A549 (cell line): ENCODE data around the gene SCG2. TPM values are rescaled to one million over a fixed set of nuclear protein-coding genes. Genes with fewer than 3 reads are reported as not detected.
A peak's percentile ranks its signal among the peaks of the same experiment; 100 is the strongest.
"Not testable (repeated sequence)": the region's sequence is repeated elsewhere in the genome, so short reads cannot be mapped to it uniquely, and the experiment has no call there.

Experiments
- ATAC-seq, 2 experiments: fragments of 200-7000 bp in 1 of 2; fragments of >200 bp in 1 of 2; cut with Nextera tagmentation in 1 of 2; cut with Tn5 transposase in 1 of 2; 3 replicates each; pipeline versions ENCODE4 v1.8.0 to v1.9.1; 2018 to 2020; ENCODE audit warnings: mild to moderate bottlenecking in 1 of 2, moderate library complexity in 1 of 2
- CTCF ChIA-PET: fragments of 300-600 bp; sonication (Branson Sonifier 250); formaldehyde crosslinking; extraction: SDS; loops from one replicate; lab custom pipeline; 2021; ENCODE audit warnings: antibody characterized with exemption, inconsistent platforms; lab: Yijun Ruan, JAX
- POLR2A ChIA-PET: fragments of 350-600 bp; formaldehyde crosslinking; extraction: SDS; loops from one replicate; lab custom pipeline; 2021; ENCODE audit warnings: antibody characterized with exemption, inconsistent platforms; lab: Yijun Ruan, JAX
- DNase-seq, 2 experiments: peaks; one replicate each; pipeline versions ENCODE4 v3.0.0 to v3.0.0-alpha.2; 2011 to 2016; ENCODE audit warnings: low read depth in 1 of 2, low spot score in 1 of 2
- FAIRE-seq: peaks from 2 replicates; lab custom pipeline; 2011; peaks lifted over from hg19 to GRCh38; lab: Jason Lieb, UNC
- H3K27ac ChIP-seq, 2 experiments: fragments of >200 bp; sonication (Bioruptor Twin); formaldehyde crosslinking; 3 replicates each; pipeline ENCODE4 v1.5.1; 2016 to 2017
- H3K4me1 ChIP-seq: fragments of >200 bp; sonication (Bioruptor Twin); formaldehyde crosslinking; 3 replicates; pipeline ENCODE4 v1.6.1; 2016
- H3K4me2 ChIP-seq: fragments of >200 bp; sonication (Bioruptor Twin); formaldehyde crosslinking; 3 replicates; pipeline ENCODE4 v1.6.1; 2016
- H3K4me3 ChIP-seq: fragments of >200 bp; sonication (Bioruptor Twin); formaldehyde crosslinking; 3 replicates; pipeline ENCODE4 v1.5.1; 2016
- H3K9me3 ChIP-seq: fragments of >200 bp; sonication (Bioruptor Twin); formaldehyde crosslinking; 3 replicates; pipeline ENCODE4 v1.6.1; 2016
- BHLHE40 ChIP-seq: IDR thresholded peaks from 2 replicates; pipeline ENCODE4 v1.6.1; 2012; ENCODE audit warnings: low read depth, low read length, inconsistent platforms
- CEBPB ChIP-seq, 2 experiments: fragments of >200 bp in 1 of 2; sonication (Bioruptor Twin) in 1 of 2; formaldehyde crosslinking in 1 of 2; IDR thresholded peaks; 2 replicates each; pipeline ENCODE4 v1.6.1; 2012 to 2016
- CHD4 ChIP-seq: fragments of 200-600 bp; sonication (generic); IDR thresholded peaks from 2 replicates; pipeline ENCODE4 v1.6.1; 2016; ENCODE audit warnings: antibody characterized with exemption, mild to moderate bottlenecking, borderline replicate concordance
- ESRRA ChIP-seq: fragments of 150-350 bp; IDR thresholded peaks from 2 replicates; pipeline ENCODE4 v1.6.1; 2014; ENCODE audit warnings: mild to moderate bottlenecking, low read length, borderline replicate concordance
- HDAC2 ChIP-seq: fragments of 200-600 bp; sonication (generic); IDR thresholded peaks from 2 replicates; pipeline ENCODE4 v1.6.1; 2016
- JUNB ChIP-seq: fragments of >200 bp; sonication (Bioruptor Twin); formaldehyde crosslinking; IDR thresholded peaks from 2 replicates; pipeline ENCODE4 v1.6.1; 2016
- KDM5A ChIP-seq: fragments of 200-600 bp; sonication (generic); IDR thresholded peaks from 2 replicates; pipeline ENCODE4 v1.6.1; 2016; ENCODE audit warnings: antibody characterized with exemption, mild to moderate bottlenecking
- NFE2L2 ChIP-seq: fragments of 150-350 bp; conservative IDR thresholded peaks from 2 replicates; pipeline ENCODE4 v1.6.1; 2014; ENCODE audit warnings: low read length
- PHF8 ChIP-seq: fragments of 200-600 bp; sonication (generic); IDR thresholded peaks from 2 replicates; pipeline ENCODE4 v1.6.1; 2016; ENCODE audit warnings: low read depth, mild to moderate bottlenecking, antibody characterized with exemption, moderate library complexity, borderline replicate concordance
- POLR2A ChIP-seq: IDR thresholded peaks from 2 replicates; pipeline ENCODE4 v1.6.1; 2012; ENCODE audit warnings: mild to moderate bottlenecking, low read length
- RFX5 ChIP-seq: fragments of 450-650 bp; IDR thresholded peaks from 2 replicates; pipeline ENCODE4 v1.7.1; 2014; ENCODE audit warnings: antibody characterized with exemption, mild to moderate bottlenecking, moderate library complexity
- TFCP2L1 ChIP-seq: fragments of 250-450 bp; sonication (Bioruptor Pico); IDR thresholded peaks from 2 replicates; pipeline ENCODE4 v1.5.0; 2021; ENCODE audit warnings: mild to moderate bottlenecking
- TP53 ChIP-seq: fragments of 250-450 bp; sonication (Bioruptor Pico); IDR thresholded peaks from 2 replicates; pipeline ENCODE4 v1.5.0; 2021; ENCODE audit warnings: mild to moderate bottlenecking, moderate library complexity
- ZFP36 ChIP-seq: fragments of 450-650 bp; IDR thresholded peaks from 2 replicates; pipeline ENCODE4 v1.6.1; 2014; ENCODE audit warnings: borderline replicate concordance; ENCODE audit not compliant: partially characterized antibody
- ZNF302 ChIP-seq: fragments of 250-450 bp; sonication (Bioruptor Pico); IDR thresholded peaks from 2 replicates; pipeline ENCODE4 v1.9.0; 2021; ENCODE audit warnings: inconsistent platforms, mild to moderate bottlenecking, moderate library complexity
- ZSCAN20 ChIP-seq: fragments of 250-450 bp; sonication (Bioruptor Pico); IDR thresholded peaks from 2 replicates; pipeline ENCODE4 v1.8.0; 2022; ENCODE audit warnings: mild to moderate bottlenecking, moderate library complexity
- WGBS: methylation state at CpG from one replicate; pipeline ENCODE4 v1.1.6; 2017; ENCODE audit errors: missing lambda C conversion rate; 5-methylcytosine and 5-hydroxymethylcytosine counted together
- polyA plus RNA-seq, 4 experiments: library from polyadenylated mRNA; depleted of rRNA in 3 of 4; stranded (reverse); fragments of >200 nt; fragmentation: RNase III in 1 of 4; extraction: RNeasy Plus Mini Kit Qiagen cat#74134 plus additional on column Dnase treatment in 1 of 4; gene quantifications; 2 replicates in 3 of 4; 3 replicates in 1 of 4; pipeline ENCODE4 v1.2.3, GENCODE V29; 2011 to 2017
- TF ChIP-seq, protein P1 (sequence below): fragments of >200 bp; sonication (Bioruptor Twin); formaldehyde crosslinking; IDR thresholded peaks from 2 replicates; pipeline ENCODE4 v1.6.1; 2016
- TF ChIP-seq, protein P2 (sequence below): fragments of 450-650 bp; IDR thresholded peaks from 2 replicates; pipeline ENCODE4 v1.6.1; 2014; ENCODE audit warnings: antibody characterized with exemption
- TF ChIP-seq, protein P3 (sequence below): fragments of 250-450 bp; sonication (Bioruptor Pico); IDR thresholded peaks from 2 replicates; pipeline ENCODE4 v1.5.0; 2020; ENCODE audit warnings: low read depth, mild to moderate bottlenecking, moderate library complexity
- TF ChIP-seq, protein P4 (sequence below): IDR thresholded peaks from 2 replicates; pipeline ENCODE4 v1.6.1; 2012; ENCODE audit warnings: low read depth, borderline replicate concordance
- TF ChIP-seq, protein P5 (sequence below): fragments of 200-600 bp; sonication (generic); IDR thresholded peaks from 2 replicates; pipeline ENCODE4 v1.6.1; 2016; ENCODE audit warnings: antibody characterized with exemption, mild to moderate bottlenecking, moderate library complexity
- TF ChIP-seq, protein P6 (sequence below): fragments of >200 bp; sonication (Bioruptor Twin); formaldehyde crosslinking; IDR thresholded peaks from 3 replicates; pipeline ENCODE4 v1.5.1; 2016
- TF ChIP-seq, protein P7 (sequence below): fragments of >200 bp; sonication (Bioruptor Twin); formaldehyde crosslinking; IDR thresholded peaks from 3 replicates; pipeline ENCODE4 v1.6.1; 2016

Gene SCG2
- polyA plus RNA-seq, 2 of the 4 experiments (the other 2 are of a cell fraction) = 0.84 to 10.2 TPM

DNA sequence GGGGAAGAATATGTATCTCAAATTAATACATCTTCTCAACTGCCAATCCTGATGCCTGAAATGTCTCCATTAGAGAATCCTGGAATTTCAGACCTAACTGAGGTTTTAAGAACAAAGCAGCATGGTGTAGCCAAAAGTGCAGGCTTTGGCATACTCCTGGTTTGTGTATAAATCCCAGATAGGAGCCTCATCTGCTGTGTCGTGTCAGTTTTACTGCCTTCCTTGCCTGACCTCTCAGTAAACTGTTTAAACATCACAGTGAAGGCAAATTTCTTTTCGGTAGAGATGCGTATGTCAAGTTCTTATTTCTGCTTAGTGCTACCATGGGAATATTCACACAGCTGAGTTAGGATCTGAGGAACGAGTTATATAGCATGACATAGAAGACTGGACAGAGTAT, 7.3 kb downstream of the SCG2 start:
- Histone ChIP-seq H3K4me1 (no peaks in the 10 kb centered on the region), H3K9me3 (no peaks in the 10 kb centered on the region), H3K4me3 (no peak overlapping the region), H3K4me2 (no peak overlapping the region), H3K27ac (no peak overlapping the region)
- ChIA-PET POLR2A (no interaction called here), CTCF (interaction anchor here (0.6 to 1.5 kb wide), 2 partner anchors 13 to 185 kb away, joined by 3 to 4 read pairs; no protein-coding TSS in a partner anchor)
- TF ChIP-seq PHF8 = no peak
- TF ChIP-seq, protein P1, sequence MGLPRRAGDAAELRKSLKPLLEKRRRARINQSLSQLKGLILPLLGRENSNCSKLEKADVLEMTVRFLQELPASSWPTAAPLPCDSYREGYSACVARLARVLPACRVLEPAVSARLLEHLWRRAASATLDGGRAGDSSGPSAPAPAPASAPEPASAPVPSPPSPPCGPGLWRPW = no peak
- TF ChIP-seq, protein P2, sequence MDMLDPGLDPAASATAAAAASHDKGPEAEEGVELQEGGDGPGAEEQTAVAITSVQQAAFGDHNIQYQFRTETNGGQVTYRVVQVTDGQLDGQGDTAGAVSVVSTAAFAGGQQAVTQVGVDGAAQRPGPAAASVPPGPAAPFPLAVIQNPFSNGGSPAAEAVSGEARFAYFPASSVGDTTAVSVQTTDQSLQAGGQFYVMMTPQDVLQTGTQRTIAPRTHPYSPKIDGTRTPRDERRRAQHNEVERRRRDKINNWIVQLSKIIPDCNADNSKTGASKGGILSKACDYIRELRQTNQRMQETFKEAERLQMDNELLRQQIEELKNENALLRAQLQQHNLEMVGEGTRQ = no peak
- TF ChIP-seq RFX5 = no peak
- TF ChIP-seq, protein P3, sequence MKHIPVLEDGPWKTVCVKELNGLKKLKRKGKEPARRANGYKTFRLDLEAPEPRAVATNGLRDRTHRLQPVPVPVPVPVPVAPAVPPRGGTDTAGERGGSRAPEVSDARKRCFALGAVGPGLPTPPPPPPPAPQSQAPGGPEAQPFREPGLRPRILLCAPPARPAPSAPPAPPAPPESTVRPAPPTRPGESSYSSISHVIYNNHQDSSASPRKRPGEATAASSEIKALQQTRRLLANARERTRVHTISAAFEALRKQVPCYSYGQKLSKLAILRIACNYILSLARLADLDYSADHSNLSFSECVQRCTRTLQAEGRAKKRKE (CRISPR knock-in tag) = no peak
- TF ChIP-seq, protein P4, sequence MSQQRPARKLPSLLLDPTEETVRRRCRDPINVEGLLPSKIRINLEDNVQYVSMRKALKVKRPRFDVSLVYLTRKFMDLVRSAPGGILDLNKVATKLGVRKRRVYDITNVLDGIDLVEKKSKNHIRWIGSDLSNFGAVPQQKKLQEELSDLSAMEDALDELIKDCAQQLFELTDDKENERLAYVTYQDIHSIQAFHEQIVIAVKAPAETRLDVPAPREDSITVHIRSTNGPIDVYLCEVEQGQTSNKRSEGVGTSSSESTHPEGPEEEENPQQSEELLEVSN = no peak
- no peak for TF ChIP-seq BHLHE40
- TF ChIP-seq, protein P5, sequence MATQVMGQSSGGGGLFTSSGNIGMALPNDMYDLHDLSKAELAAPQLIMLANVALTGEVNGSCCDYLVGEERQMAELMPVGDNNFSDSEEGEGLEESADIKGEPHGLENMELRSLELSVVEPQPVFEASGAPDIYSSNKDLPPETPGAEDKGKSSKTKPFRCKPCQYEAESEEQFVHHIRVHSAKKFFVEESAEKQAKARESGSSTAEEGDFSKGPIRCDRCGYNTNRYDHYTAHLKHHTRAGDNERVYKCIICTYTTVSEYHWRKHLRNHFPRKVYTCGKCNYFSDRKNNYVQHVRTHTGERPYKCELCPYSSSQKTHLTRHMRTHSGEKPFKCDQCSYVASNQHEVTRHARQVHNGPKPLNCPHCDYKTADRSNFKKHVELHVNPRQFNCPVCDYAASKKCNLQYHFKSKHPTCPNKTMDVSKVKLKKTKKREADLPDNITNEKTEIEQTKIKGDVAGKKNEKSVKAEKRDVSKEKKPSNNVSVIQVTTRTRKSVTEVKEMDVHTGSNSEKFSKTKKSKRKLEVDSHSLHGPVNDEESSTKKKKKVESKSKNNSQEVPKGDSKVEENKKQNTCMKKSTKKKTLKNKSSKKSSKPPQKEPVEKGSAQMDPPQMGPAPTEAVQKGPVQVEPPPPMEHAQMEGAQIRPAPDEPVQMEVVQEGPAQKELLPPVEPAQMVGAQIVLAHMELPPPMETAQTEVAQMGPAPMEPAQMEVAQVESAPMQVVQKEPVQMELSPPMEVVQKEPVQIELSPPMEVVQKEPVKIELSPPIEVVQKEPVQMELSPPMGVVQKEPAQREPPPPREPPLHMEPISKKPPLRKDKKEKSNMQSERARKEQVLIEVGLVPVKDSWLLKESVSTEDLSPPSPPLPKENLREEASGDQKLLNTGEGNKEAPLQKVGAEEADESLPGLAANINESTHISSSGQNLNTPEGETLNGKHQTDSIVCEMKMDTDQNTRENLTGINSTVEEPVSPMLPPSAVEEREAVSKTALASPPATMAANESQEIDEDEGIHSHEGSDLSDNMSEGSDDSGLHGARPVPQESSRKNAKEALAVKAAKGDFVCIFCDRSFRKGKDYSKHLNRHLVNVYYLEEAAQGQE = no peak
- TF ChIP-seq NFE2L2 = no peak
- TF ChIP-seq, protein P6, sequence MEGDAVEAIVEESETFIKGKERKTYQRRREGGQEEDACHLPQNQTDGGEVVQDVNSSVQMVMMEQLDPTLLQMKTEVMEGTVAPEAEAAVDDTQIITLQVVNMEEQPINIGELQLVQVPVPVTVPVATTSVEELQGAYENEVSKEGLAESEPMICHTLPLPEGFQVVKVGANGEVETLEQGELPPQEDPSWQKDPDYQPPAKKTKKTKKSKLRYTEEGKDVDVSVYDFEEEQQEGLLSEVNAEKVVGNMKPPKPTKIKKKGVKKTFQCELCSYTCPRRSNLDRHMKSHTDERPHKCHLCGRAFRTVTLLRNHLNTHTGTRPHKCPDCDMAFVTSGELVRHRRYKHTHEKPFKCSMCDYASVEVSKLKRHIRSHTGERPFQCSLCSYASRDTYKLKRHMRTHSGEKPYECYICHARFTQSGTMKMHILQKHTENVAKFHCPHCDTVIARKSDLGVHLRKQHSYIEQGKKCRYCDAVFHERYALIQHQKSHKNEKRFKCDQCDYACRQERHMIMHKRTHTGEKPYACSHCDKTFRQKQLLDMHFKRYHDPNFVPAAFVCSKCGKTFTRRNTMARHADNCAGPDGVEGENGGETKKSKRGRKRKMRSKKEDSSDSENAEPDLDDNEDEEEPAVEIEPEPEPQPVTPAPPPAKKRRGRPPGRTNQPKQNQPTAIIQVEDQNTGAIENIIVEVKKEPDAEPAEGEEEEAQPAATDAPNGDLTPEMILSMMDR = no peak
- TF ChIP-seq ZFP36 = no peak
- TF ChIP-seq ESRRA = no peak
- TF ChIP-seq ZSCAN20 (CRISPR knock-in tag) = no peak
- TF ChIP-seq JUNB = no peak
- TF ChIP-seq TFCP2L1 (CRISPR knock-in tag) = no peak
- no peak for TF ChIP-seq POLR2A
- TF ChIP-seq CHD4 = no peak
- no peak for TF ChIP-seq HDAC2
- FAIRE-seq = no peak
- 81% methylated on average over 4 of the region's 4 CpGs for WGBS
- DNase-seq = no peak
- ATAC-seq = peak in 1 of 2 experiments; percentile 35; a peak in 2 of 6 replicates

DNA sequence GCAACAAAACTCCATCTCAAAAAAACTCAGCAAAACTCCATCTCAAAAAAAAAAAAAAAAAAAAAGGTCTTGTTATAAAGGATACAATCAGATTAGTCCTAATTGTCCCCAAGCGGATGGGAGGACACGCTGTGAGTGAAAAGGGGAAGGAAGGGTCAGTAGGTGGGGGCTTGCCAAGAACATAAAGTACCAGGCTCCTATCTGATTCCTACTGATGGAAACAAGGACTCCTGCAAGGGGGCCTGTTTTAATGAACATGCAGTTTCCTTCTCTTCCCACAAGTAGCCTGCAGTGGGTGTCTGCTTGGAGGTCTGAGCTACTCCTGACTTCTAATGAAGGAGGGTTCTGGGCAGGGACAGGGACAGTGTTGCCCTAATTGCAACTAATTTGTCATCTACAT, 7.9 kb downstream of the SCG2 start:
- no peak overlapping the region for H3K4me3 ChIP-seq
- no peak overlapping the region for H3K27ac ChIP-seq
- FAIRE-seq (no peak), ATAC-seq (peak in 1 of 2 experiments; percentile 55; a peak in 3 of 6 replicates), DNase-seq (no peak)
- ChIA-PET POLR2A (no interaction called here), CTCF (no interaction called here)
- no peak overlapping the region for H3K4me2 ChIP-seq
- H3K9me3 ChIP-seq = no peaks in the 10 kb centered on the region
- H3K4me1 ChIP-seq = no peaks in the 10 kb centered on the region
- WGBS = 88% methylated on average over 2 of the region's 2 CpGs
- no peak for TF ChIP-seq CEBPB (IDR thresholded peaks at IDR 0.05)
- no peak for TF ChIP-seq HDAC2
- TF ChIP-seq TP53 = no peak
- TF ChIP-seq ZNF302 (CRISPR knock-in tag) = no peak
- TF ChIP-seq JUNB = no peak
- no peak for TF ChIP-seq ESRRA
- TF ChIP-seq KDM5A = no peak
- TF ChIP-seq, protein P7, sequence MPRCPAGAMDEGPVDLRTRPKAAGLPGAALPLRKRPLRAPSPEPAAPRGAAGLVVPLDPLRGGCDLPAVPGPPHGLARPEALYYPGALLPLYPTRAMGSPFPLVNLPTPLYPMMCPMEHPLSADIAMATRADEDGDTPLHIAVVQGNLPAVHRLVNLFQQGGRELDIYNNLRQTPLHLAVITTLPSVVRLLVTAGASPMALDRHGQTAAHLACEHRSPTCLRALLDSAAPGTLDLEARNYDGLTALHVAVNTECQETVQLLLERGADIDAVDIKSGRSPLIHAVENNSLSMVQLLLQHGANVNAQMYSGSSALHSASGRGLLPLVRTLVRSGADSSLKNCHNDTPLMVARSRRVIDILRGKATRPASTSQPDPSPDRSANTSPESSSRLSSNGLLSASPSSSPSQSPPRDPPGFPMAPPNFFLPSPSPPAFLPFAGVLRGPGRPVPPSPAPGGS = no peak
- TF ChIP-seq, protein P6 = no peak

DNA sequence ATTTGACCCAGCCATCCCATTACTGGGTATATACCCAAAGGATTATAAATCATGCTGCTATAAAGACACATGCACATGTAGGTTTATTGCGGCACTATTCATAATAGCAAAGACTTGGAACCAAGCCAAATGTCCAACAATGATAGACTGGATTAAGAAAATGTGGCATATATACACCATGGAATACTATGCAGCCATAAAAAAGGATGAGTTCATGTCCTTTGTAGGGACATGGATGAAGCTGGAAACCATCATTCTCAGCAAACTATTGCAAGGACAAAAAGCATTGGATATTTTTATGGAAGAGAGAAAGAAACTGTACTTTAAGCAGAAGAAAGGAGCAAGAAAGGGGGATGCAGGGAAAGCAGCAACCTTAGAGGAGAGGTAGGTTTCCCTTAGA, 9.5 kb downstream of the SCG2 start:
- DNase-seq, ATAC-seq, H3K27ac ChIP-seq, H3K9me3 ChIP-seq, CTCF ChIA-PET, POLR2A ChIA-PET, FAIRE-seq, H3K4me1 ChIP-seq, H3K4me2 ChIP-seq, H3K4me3 ChIP-seq: not testable (repeated sequence)
- 87% methylated on average over 1 of the region's 1 CpG for WGBS
